ENCODE data around the gene SLC35F4.

Gene SLC35F4

DNA sequence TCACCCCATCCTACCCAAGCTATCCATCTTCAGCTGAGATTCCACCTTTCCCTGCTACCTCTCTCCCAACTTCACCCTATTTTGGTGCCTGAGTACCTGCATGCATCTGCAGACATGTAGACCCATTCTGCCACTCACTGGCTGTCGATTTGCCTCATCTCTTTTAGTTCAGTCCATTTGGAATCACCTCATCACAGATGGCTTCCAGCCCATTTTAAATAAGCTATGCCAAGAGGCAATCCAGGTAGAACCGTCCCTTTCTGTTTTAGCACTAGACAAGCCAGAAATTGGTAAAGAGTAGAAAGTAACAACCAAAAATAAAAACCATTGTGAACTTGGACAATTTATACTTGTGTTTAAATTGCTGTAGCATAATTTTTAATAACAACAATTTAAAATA lies 11.3 kb downstream of the SLC35F4 start:
- no peak for TF ChIP-seq CTCF (IDR thresholded peaks at IDR 0.05; ENCODE audit: extremely low read depth, insufficient read depth, missing control alignments)
- in situ Hi-C loops (cut with MboI; ENCODE audit: low pct_unique_long_range_greater_than_20kb, low sequenced_read_pairs, unreplicated experiment): no loop called here
- no peak for DNase-seq (ENCODE audit: low spot score)

GRCh38 chr14:57851354-57851753 lies 14.5 kb downstream of the SLC35F4 start:
- no peak for TF ChIP-seq CTCF (IDR thresholded peaks at IDR 0.05; ENCODE audit: extremely low read depth, insufficient read depth, missing control alignments)
- in situ Hi-C loops (cut with MboI; ENCODE audit: low pct_unique_long_range_greater_than_20kb, low sequenced_read_pairs, unreplicated experiment): no loop called here
- DNase-seq (ENCODE audit: low spot score): no peak

GRCh38 chr14:57848786-57849185 lies 17.1 kb downstream of the SLC35F4 start:
- in situ Hi-C loops (cut with MboI; ENCODE audit: low pct_unique_long_range_greater_than_20kb, low sequenced_read_pairs, unreplicated experiment): no loop called here
- TF ChIP-seq CTCF (IDR thresholded peaks at IDR 0.05; ENCODE audit: extremely low read depth, insufficient read depth, missing control alignments): no peak
- no peak for DNase-seq (ENCODE audit: low spot score)

GRCh38 chr14:57848353-57848752 lies 17.5 kb downstream of the SLC35F4 start:
- in situ Hi-C loops (cut with MboI; ENCODE audit: low pct_unique_long_range_greater_than_20kb, low sequenced_read_pairs, unreplicated experiment): no loop called here
- no peak for DNase-seq (ENCODE audit: low spot score)
- no peak for TF ChIP-seq CTCF (IDR thresholded peaks at IDR 0.05; ENCODE audit: extremely low read depth, insufficient read depth, missing control alignments)

DNA sequence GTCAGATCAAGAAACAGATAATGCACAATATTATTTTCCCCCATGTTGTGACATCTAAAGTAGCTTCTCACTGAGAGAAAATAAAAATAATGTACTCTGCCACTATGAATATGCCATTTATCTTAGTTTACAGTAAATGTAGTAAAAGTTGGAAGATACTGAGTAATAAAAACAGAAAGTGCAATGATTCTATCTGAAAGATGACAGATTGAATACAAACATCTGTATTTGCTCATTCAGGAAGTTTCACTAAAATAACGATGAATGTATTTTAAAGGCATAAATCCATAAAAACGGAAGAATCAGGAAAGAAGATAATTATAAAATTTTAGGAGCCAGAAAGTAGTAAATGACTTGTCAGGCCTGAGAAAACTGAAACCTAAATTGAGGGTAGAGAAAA lies 18.2 kb downstream of the SLC35F4 start:
- TF ChIP-seq CTCF (IDR thresholded peaks at IDR 0.05; ENCODE audit: extremely low read depth, insufficient read depth, missing control alignments): no peak
- in situ Hi-C loops (cut with MboI; ENCODE audit: low pct_unique_long_range_greater_than_20kb, low sequenced_read_pairs, unreplicated experiment): no loop called here
- no peak for DNase-seq (ENCODE audit: low spot score)

- in situ Hi-C loops (cut with MboI; ENCODE audit: low pct_unique_long_range_greater_than_20kb, low sequenced_read_pairs, unreplicated experiment): no loop called here
- TF ChIP-seq CTCF (IDR thresholded peaks at IDR 0.05; ENCODE audit: extremely low read depth, insufficient read depth, missing control alignments): no peak
- DNase-seq (ENCODE audit: low spot score): no peak
Measured at GRCh38 chr14:57847096-57847495, 18.8 kb downstream of the SLC35F4 start.

DNA sequence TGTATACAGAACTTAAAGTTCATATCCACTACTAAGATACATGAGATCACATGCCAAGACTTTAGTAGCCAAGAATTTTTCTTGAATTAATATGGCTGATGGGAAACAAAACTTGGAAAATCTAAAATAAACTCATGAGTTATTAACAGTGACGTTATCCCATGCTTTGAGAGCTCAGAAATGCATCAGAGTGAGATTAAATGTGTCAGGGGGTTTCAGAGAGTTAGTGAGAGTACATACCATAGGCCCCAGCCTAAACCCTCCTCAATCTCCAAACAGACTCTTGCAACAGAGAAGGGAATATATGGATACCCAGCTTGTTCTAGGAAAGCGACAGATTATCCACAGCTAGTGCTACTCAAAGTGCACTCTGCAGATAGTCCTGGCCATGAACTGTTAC lies 19.3 kb downstream of the SLC35F4 start:
- no peak for TF ChIP-seq CTCF (IDR thresholded peaks at IDR 0.05; ENCODE audit: extremely low read depth, insufficient read depth, missing control alignments)
- in situ Hi-C loops (cut with MboI; ENCODE audit: low pct_unique_long_range_greater_than_20kb, low sequenced_read_pairs, unreplicated experiment): no loop called here
- DNase-seq (ENCODE audit: low spot score): no peak
